HepG2 (cell line): Measurements from ENCODE around the gene MTCH2. TPM values are rescaled to one million over a fixed set of nuclear protein-coding genes. Genes with fewer than 3 reads are reported as not detected.

Experiments used
- EED ChIP-seq: sonication (generic); formaldehyde crosslinking; IDR thresholded peaks from 2 replicates; pipeline ENCODE4 v1.5.0; 2020; ENCODE audit warnings: mild to moderate bottlenecking, missing genetic modification reagents
- GABPB1 ChIP-seq: IDR thresholded peaks from 2 replicates; pipeline ENCODE4 v1.6.1; 2016; ENCODE audit warnings: mild to moderate bottlenecking, missing genetic modification reagents, moderate library complexity, missing compliant biosample characterization
- GATA4 ChIP-seq: sonication (generic); IDR thresholded peaks from 2 replicates; pipeline ENCODE4 v1.6.1; 2016; ENCODE audit warnings: antibody characterized with exemption, low read depth, borderline replicate concordance
- HNRNPUL1 ChIP-seq: fragments of 200-400 bp; formaldehyde crosslinking; IDR thresholded peaks from 2 replicates; pipeline ENCODE4 v1.6.1; 2017; ENCODE audit warnings: low read depth, mild to moderate bottlenecking, low read length, moderate library complexity
- NFE2L1 ChIP-seq: sonication (generic); formaldehyde crosslinking; IDR thresholded peaks from 2 replicates; pipeline ENCODE4 v1.4.0; 2020; ENCODE audit warnings: missing genetic modification reagents, mild to moderate bottlenecking, borderline replicate concordance
- PCBP1 ChIP-seq: fragments of 200-400 bp; formaldehyde crosslinking; IDR thresholded peaks from 2 replicates; pipeline ENCODE4 v1.6.1; 2017; ENCODE audit warnings: mild to moderate bottlenecking, low read depth, low read length, borderline replicate concordance
- PCBP2 ChIP-seq: fragments of 200-400 bp; formaldehyde crosslinking; optimal IDR thresholded peaks from 2 replicates; pipeline ENCODE3; 2018; ENCODE audit warnings: low read length, low read depth; ENCODE audit not compliant: poor library complexity, severe bottlenecking
- SNAPC2 ChIP-seq: sonication (generic); formaldehyde crosslinking; IDR thresholded peaks from 2 replicates; pipeline ENCODE4 v1.8.1; 2022; ENCODE audit warnings: mild to moderate bottlenecking, missing genetic modification reagents
- TGIF2 ChIP-seq: IDR thresholded peaks from 2 replicates; pipeline ENCODE4 v1.6.1; 2016; ENCODE audit warnings: control low read depth, missing compliant biosample characterization
- ZBTB25 ChIP-seq: IDR thresholded peaks from 2 replicates; pipeline ENCODE4 v1.6.1; 2018; ENCODE audit warnings: missing genetic modification reagents
- ZFP37 ChIP-seq: sonication (generic); formaldehyde crosslinking; IDR thresholded peaks from 2 replicates; pipeline ENCODE4 v1.4.0; 2020; ENCODE audit warnings: missing genetic modification reagents, borderline replicate concordance
- ZNF121 ChIP-seq: sonication (generic); formaldehyde crosslinking; IDR thresholded peaks from 2 replicates; pipeline ENCODE4 v1.5.0; 2020; ENCODE audit warnings: mild to moderate bottlenecking, missing genetic modification reagents
- ZNF180 ChIP-seq: sonication (generic); formaldehyde crosslinking; IDR thresholded peaks from 2 replicates; pipeline ENCODE4 v1.4.0; 2020; ENCODE audit warnings: low read depth, missing genetic modification reagents, borderline replicate concordance
- ZNF343 ChIP-seq: sonication (generic); formaldehyde crosslinking; IDR thresholded peaks from 2 replicates; pipeline ENCODE4 v1.4.0; 2020; ENCODE audit warnings: mild to moderate bottlenecking, missing genetic modification reagents
- ZNF552 ChIP-seq: sonication (generic); formaldehyde crosslinking; IDR thresholded peaks from 2 replicates; pipeline ENCODE4 v1.9.0; 2022; ENCODE audit warnings: missing genetic modification reagents, mild to moderate bottlenecking, borderline replicate concordance
- ZNF562 ChIP-seq: sonication (generic); formaldehyde crosslinking; IDR thresholded peaks from 2 replicates; pipeline ENCODE4 v1.8.0; 2022; ENCODE audit warnings: missing genetic modification reagents, borderline replicate concordance
- ZNF720 ChIP-seq: sonication (generic); formaldehyde crosslinking; IDR thresholded peaks from 2 replicates; pipeline ENCODE4 v1.4.0; 2020; ENCODE audit warnings: missing genetic modification reagents
- ZNF746 ChIP-seq: sonication (generic); formaldehyde crosslinking; IDR thresholded peaks from 2 replicates; pipeline ENCODE4 v1.8.0; 2022; ENCODE audit warnings: mild to moderate bottlenecking, missing genetic modification reagents
- ZSCAN31 ChIP-seq: sonication (generic); formaldehyde crosslinking; IDR thresholded peaks from 2 replicates; pipeline ENCODE4 v1.5.0; 2020; ENCODE audit warnings: low read depth, mild to moderate bottlenecking, missing genetic modification reagents
- polyA plus RNA-seq, 8 experiments: library from polyadenylated mRNA; depleted of rRNA in 3 of 8; stranded (reverse) in 7 of 8; unstranded in 1 of 8; fragments of >200 nt; fragmentation: Illumina TruSeq in 4 of 8; extraction: Trizol in 4 of 8; gene quantifications; 2 replicates each; pipeline versions ENCODE4 v1.2.1 to v1.2.3, GENCODE V29; 2011 to 2016; ENCODE audit warnings: low read depth in 4 of 8, missing spikeins in 1 of 8, mixed read lengths in 1 of 8; ENCODE audit not compliant: insufficient read depth in 1 of 8
- total RNA-seq, 5 experiments: library from RNA; depleted of rRNA; stranded (reverse); fragments of >200 nt; fragmentation: Illumina TruSeq; extraction: Trizol; gene quantifications; 2 replicates each; pipeline ENCODE4 v1.2.3, GENCODE V29; 2016; ENCODE audit warnings: low read depth in 1 of 5
- TF ChIP-seq, protein P1 (sequence below): sonication (generic); formaldehyde crosslinking; IDR thresholded peaks from 2 replicates; pipeline ENCODE4 v1.4.0; 2020; ENCODE audit warnings: missing genetic modification reagents
- TF ChIP-seq, protein P2 (sequence below): IDR thresholded peaks from 2 replicates; pipeline ENCODE4 v1.6.1; 2016; ENCODE audit warnings: low read depth, control low read depth
- TF ChIP-seq, protein P3 (sequence below): sonication (generic); formaldehyde crosslinking; IDR thresholded peaks from 2 replicates; pipeline ENCODE4 v1.4.0; 2020; ENCODE audit warnings: missing genetic modification reagents

Gene MTCH2
- total and polyA plus RNA-seq, 2 of the 13 experiments (the other 11 are each of a cell fraction or from before 2014, with no cell fraction given), result 112 to 272 TPM

GRCh38 chr11:47578524-47579494 is 63.5 kb downstream of the MTCH2 start, which contains the start of the genes KBTBD4 and NDUFS3 (continued):
- TF ChIP-seq ZNF746 (CRISPR knock-in tag), result peak; percentile 80
- TF ChIP-seq TGIF2 (CRISPR knock-in tag), result peak; percentile 94
- TF ChIP-seq, protein P1, sequence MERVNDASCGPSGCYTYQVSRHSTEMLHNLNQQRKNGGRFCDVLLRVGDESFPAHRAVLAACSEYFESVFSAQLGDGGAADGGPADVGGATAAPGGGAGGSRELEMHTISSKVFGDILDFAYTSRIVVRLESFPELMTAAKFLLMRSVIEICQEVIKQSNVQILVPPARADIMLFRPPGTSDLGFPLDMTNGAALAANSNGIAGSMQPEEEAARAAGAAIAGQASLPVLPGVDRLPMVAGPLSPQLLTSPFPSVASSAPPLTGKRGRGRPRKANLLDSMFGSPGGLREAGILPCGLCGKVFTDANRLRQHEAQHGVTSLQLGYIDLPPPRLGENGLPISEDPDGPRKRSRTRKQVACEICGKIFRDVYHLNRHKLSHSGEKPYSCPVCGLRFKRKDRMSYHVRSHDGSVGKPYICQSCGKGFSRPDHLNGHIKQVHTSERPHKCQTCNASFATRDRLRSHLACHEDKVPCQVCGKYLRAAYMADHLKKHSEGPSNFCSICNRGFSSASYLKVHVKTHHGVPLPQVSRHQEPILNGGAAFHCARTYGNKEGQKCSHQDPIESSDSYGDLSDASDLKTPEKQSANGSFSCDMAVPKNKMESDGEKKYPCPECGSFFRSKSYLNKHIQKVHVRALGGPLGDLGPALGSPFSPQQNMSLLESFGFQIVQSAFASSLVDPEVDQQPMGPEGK, result peak; percentile 59
- peak; percentile 58; the same call in 1 of the 2 replicates for TF ChIP-seq GATA4
- peak; percentile 59; the same call in 1 of the 2 replicates for TF ChIP-seq ZNF343 (CRISPR knock-in tag)
- peak; percentile 71; the same call in 1 of the 2 replicates for TF ChIP-seq PCBP1
- peak; percentile 100 for TF ChIP-seq GABPB1 (CRISPR knock-in tag)
- TF ChIP-seq ZNF180 (CRISPR knock-in tag), result 0 out of 2 replicates have a peak, but pooled peaks have one; percentile 39
- TF ChIP-seq ZNF720 (CRISPR knock-in tag), result peak; percentile 88
- TF ChIP-seq, protein P2, sequence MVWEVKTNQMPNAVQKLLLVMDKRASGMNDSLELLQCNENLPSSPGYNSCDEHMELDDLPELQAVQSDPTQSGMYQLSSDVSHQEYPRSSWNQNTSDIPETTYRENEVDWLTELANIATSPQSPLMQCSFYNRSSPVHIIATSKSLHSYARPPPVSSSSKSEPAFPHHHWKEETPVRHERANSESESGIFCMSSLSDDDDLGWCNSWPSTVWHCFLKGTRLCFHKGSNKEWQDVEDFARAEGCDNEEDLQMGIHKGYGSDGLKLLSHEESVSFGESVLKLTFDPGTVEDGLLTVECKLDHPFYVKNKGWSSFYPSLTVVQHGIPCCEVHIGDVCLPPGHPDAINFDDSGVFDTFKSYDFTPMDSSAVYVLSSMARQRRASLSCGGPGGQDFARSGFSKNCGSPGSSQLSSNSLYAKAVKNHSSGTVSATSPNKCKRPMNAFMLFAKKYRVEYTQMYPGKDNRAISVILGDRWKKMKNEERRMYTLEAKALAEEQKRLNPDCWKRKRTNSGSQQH, result peak; percentile 98
- no peak for TF ChIP-seq ZNF562 (CRISPR knock-in tag)
- TF ChIP-seq ZNF121 (CRISPR knock-in tag), result 0 out of 2 replicates have a peak, but pooled peaks have one; percentile 27
- no peak for TF ChIP-seq PCBP2
- TF ChIP-seq ZNF552 (CRISPR knock-in tag), result peak; percentile 78; the same call in 1 of the 2 replicates
- peak; percentile 89 for TF ChIP-seq SNAPC2 (CRISPR knock-in tag)
- TF ChIP-seq ZSCAN31 (CRISPR knock-in tag), result peak; percentile 97
- TF ChIP-seq ZFP37, result peak; percentile 38; the same call in 1 of the 2 replicates
- TF ChIP-seq NFE2L1, result no peak
- peak; percentile 91 for TF ChIP-seq ZBTB25 (CRISPR knock-in tag)
- no peak for TF ChIP-seq HNRNPUL1
- TF ChIP-seq, protein P3, sequence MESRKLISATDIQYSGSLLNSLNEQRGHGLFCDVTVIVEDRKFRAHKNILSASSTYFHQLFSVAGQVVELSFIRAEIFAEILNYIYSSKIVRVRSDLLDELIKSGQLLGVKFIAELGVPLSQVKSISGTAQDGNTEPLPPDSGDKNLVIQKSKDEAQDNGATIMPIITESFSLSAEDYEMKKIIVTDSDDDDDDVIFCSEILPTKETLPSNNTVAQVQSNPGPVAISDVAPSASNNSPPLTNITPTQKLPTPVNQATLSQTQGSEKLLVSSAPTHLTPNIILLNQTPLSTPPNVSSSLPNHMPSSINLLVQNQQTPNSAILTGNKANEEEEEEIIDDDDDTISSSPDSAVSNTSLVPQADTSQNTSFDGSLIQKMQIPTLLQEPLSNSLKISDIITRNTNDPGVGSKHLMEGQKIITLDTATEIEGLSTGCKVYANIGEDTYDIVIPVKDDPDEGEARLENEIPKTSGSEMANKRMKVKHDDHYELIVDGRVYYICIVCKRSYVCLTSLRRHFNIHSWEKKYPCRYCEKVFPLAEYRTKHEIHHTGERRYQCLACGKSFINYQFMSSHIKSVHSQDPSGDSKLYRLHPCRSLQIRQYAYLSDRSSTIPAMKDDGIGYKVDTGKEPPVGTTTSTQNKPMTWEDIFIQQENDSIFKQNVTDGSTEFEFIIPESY, result peak; percentile 85
- TF ChIP-seq EED, result no peak
